ENCODE measurements around the gene CEP104. TPM values are rescaled to one million over a fixed set of nuclear protein-coding genes. Genes with fewer than 3 reads are reported as not detected.

CEP104 gene
- total and polyA plus RNA-seq, 2 experiments from 2014 or later = 20.5 to 32.2 TPM

DNA sequence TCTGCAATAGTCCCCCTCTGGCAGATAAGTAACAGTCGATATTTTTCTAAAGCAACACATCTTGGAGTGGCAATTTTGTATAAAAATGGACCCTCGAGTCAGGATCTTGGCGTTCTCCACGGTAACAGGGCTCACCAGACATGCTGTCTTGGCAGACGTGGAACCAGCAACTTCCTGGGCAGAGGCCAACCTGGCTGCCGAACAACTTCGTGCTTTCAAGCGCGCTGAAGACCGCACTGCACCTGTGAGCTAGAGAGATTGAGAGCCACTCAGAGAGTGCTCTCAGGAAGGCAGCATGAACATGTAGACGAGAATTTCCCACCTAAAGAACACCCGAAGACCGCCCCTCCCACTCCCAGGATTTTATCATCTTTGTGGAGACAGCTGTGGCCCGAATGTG, 35.7 kb upstream of the CEP104 start:
- H3K27ac Mint-ChIP-seq = no peak overlapping the region
- peaks cover 17% of the 10 kb centered on the region; the same call in 1 of the 2 replicates for H4K20me1 ChIP-seq (replicated peaks; ENCODE audit: insufficient read depth)
- no peak overlapping the region for H3K4me3 ChIP-seq
- H3K9me2 ChIP-seq (ENCODE audit: insufficient read depth) = no peaks in the 10 kb centered on the region
- H3K36me3 Mint-ChIP-seq (ENCODE audit: low read depth) = peaks cover 33% of the 10 kb centered on the region
- peaks cover 49% of the 10 kb centered on the region for H3K79me2 ChIP-seq (replicated peaks; ENCODE audit: insufficient read depth)
- H3K27ac ChIP-seq (ENCODE audit: low read depth) = no peak overlapping the region
- H3K36me3 ChIP-seq (ENCODE audit: insufficient read depth) = peaks cover 12% of the 10 kb centered on the region
- ATAC-seq (no peak), DNase-seq (ENCODE audit: low spot score) (no peak)
- H3K4me1 Mint-ChIP-seq = peaks cover 4% of the 10 kb centered on the region; the same call in 1 of the 3 replicates
- no peak overlapping the region for H3K4me2 ChIP-seq
- H3F3A ChIP-seq (replicated peaks; ENCODE audit: low read depth) = no peaks in the 10 kb centered on the region
- peaks cover 4% of the 10 kb centered on the region; the same call in 2 of the 3 replicates for H3K9me3 Mint-ChIP-seq
- no peaks in the 10 kb centered on the region for H3K4me1 ChIP-seq (ENCODE audit: insufficient read depth)
- H3K27me3 ChIP-seq (ENCODE audit: insufficient read depth) = no peaks in the 10 kb centered on the region
- H3K27me3 Mint-ChIP-seq (ENCODE audit: insufficient read depth, low read depth, poor library complexity) = peaks cover 4% of the 10 kb centered on the region
- H2AFZ ChIP-seq = no peak overlapping the region
- no peak for TF ChIP-seq ZNF331 (CRISPR knock-in tag; IDR thresholded peaks at IDR 0.05; ENCODE audit: low read depth)
- no peak overlapping the region for H3K4me3 Mint-ChIP-seq

DNA sequence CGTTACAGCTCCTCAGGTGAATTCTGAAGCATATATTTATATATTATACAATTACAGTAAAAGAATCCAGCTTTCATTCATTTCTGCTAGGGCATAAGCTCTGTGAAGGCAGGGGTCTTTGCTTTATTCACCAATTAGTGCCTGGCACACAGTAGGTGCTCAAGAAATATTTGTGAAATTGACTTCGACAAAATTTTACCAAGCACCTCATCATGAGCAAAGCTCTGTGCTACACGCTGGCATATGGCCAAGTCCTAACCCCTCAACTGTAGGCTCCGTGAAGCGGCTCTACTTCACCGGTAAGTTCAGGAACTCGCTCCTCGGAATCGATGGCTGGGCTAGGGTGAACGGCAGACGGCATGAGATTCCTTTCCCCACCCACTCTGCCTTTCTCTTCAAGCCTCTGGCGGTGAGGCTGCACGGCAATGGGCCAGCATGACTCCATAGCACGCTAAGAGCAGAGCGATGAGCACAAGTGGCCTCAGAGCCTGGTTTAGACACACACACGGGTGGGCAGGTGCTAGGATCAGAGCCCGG, 34.4 kb upstream of the CEP104 start:
- Mint-ChIP-seq H3K4me3 (no peak overlapping the region), H3K27me3 (ENCODE audit: insufficient read depth, low read depth, poor library complexity) (peaks cover 6% of the 10 kb centered on the region), H3K36me3 (ENCODE audit: low read depth) (peaks cover 30% of the 10 kb centered on the region; the same call in 2 of the 3 replicates), H3K9me3 (no peaks in the 10 kb centered on the region; the same call in 2 of the 3 replicates), H3K4me1 (peaks cover 2% of the 10 kb centered on the region; the same call in 1 of the 3 replicates), H3K27ac (no peak overlapping the region)
- H3K27me3 ChIP-seq (ENCODE audit: insufficient read depth) = no peaks in the 10 kb centered on the region
- H4K20me1 ChIP-seq (replicated peaks; ENCODE audit: insufficient read depth) = peaks cover 11% of the 10 kb centered on the region; the same call in 1 of the 2 replicates
- H3K4me3 ChIP-seq = no peak overlapping the region
- no peak overlapping the region for H2AFZ ChIP-seq
- no peaks in the 10 kb centered on the region for H3K4me1 ChIP-seq (ENCODE audit: insufficient read depth)
- peaks cover 36% of the 10 kb centered on the region for H3K79me2 ChIP-seq (replicated peaks; ENCODE audit: insufficient read depth)
- H3K36me3 ChIP-seq (ENCODE audit: insufficient read depth) = peaks cover 12% of the 10 kb centered on the region
- ATAC-seq = no peak
- no peaks in the 10 kb centered on the region for H3K9me2 ChIP-seq (ENCODE audit: insufficient read depth)
- no peak overlapping the region for H3K27ac ChIP-seq (ENCODE audit: low read depth)
- DNase-seq (ENCODE audit: low spot score) = no peak
- H3F3A ChIP-seq (replicated peaks; ENCODE audit: low read depth) = no peaks in the 10 kb centered on the region
- H3K4me2 ChIP-seq = no peak overlapping the region
- TF ChIP-seq POLR2AphosphoS5 (IDR thresholded peaks at IDR 0.05; ENCODE audit: low read depth) (no peak), NANOG (IDR thresholded peaks at IDR 0.05; ENCODE audit: borderline replicate concordance) (no peak), CREB1 (CRISPR knock-in tag; IDR thresholded peaks at IDR 0.05; ENCODE audit: low read depth) (no peak), ZNF331 (CRISPR knock-in tag; IDR thresholded peaks at IDR 0.05; ENCODE audit: low read depth) (no peak), ZNF114 (CRISPR knock-in tag; IDR thresholded peaks at IDR 0.05) (no peak), EZH2 (IDR thresholded peaks at IDR 0.05; ENCODE audit: low read depth, unreplicated experiment) (no peak), JUNB (IDR thresholded peaks at IDR 0.05; ENCODE audit: unreplicated experiment) (no peak), STAT1 (IDR thresholded peaks at IDR 0.05; ENCODE audit: unreplicated experiment) (no peak)
- TF ChIP-seq, protein P1, sequence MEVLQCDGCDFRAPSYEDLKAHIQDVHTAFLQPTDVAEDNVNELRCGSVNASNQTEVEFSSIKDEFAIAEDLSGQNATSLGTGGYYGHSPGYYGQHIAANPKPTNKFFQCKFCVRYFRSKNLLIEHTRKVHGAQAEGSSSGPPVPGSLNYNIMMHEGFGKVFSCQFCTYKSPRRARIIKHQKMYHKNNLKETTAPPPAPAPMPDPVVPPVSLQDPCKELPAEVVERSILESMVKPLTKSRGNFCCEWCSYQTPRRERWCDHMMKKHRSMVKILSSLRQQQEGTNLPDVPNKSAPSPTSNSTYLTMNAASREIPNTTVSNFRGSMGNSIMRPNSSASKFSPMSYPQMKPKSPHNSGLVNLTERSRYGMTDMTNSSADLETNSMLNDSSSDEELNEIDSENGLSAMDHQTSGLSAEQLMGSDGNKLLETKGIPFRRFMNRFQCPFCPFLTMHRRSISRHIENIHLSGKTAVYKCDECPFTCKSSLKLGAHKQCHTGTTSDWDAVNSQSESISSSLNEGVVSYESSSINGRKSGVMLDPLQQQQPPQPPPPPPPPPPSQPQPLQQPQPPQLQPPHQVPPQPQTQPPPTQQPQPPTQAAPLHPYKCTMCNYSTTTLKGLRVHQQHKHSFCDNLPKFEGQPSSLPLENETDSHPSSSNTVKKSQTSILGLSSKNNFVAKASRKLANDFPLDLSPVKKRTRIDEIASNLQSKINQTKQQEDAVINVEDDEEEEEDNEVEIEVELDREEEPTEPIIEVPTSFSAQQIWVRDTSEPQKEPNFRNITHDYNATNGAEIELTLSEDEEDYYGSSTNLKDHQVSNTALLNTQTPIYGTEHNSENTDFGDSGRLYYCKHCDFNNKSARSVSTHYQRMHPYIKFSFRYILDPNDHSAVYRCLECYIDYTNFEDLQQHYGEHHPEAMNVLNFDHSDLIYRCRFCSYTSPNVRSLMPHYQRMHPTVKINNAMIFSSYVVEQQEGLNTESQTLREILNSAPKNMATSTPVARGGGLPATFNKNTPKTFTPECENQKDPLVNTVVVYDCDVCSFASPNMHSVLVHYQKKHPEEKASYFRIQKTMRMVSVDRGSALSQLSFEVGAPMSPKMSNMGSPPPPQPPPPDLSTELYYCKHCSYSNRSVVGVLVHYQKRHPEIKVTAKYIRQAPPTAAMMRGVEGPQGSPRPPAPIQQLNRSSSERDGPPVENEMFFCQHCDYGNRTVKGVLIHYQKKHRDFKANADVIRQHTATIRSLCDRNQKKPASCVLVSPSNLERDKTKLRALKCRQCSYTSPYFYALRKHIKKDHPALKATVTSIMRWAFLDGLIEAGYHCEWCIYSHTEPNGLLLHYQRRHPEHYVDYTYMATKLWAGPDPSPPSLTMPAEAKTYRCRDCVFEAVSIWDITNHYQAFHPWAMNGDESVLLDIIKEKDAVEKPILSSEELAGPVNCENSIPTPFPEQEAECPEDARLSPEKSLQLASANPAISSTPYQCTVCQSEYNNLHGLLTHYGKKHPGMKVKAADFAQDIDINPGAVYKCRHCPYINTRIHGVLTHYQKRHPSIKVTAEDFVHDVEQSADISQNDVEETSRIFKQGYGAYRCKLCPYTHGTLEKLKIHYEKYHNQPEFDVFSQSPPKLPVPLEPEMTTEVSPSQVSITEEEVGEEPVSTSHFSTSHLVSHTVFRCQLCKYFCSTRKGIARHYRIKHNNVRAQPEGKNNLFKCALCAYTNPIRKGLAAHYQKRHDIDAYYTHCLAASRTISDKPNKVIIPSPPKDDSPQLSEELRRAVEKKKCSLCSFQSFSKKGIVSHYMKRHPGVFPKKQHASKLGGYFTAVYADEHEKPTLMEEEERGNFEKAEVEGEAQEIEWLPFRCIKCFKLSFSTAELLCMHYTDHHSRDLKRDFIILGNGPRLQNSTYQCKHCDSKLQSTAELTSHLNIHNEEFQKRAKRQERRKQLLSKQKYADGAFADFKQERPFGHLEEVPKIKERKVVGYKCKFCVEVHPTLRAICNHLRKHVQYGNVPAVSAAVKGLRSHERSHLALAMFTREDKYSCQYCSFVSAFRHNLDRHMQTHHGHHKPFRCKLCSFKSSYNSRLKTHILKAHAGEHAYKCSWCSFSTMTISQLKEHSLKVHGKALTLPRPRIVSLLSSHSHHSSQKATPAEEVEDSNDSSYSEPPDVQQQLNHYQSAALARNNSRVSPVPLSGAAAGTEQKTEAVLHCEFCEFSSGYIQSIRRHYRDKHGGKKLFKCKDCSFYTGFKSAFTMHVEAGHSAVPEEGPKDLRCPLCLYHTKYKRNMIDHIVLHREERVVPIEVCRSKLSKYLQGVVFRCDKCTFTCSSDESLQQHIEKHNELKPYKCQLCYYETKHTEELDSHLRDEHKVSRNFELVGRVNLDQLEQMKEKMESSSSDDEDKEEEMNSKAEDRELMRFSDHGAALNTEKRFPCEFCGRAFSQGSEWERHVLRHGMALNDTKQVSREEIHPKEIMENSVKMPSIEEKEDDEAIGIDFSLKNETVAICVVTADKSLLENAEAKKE (CRISPR knock-in tag; IDR thresholded peaks at IDR 0.05) = no peak
- TF ChIP-seq, protein P2, sequence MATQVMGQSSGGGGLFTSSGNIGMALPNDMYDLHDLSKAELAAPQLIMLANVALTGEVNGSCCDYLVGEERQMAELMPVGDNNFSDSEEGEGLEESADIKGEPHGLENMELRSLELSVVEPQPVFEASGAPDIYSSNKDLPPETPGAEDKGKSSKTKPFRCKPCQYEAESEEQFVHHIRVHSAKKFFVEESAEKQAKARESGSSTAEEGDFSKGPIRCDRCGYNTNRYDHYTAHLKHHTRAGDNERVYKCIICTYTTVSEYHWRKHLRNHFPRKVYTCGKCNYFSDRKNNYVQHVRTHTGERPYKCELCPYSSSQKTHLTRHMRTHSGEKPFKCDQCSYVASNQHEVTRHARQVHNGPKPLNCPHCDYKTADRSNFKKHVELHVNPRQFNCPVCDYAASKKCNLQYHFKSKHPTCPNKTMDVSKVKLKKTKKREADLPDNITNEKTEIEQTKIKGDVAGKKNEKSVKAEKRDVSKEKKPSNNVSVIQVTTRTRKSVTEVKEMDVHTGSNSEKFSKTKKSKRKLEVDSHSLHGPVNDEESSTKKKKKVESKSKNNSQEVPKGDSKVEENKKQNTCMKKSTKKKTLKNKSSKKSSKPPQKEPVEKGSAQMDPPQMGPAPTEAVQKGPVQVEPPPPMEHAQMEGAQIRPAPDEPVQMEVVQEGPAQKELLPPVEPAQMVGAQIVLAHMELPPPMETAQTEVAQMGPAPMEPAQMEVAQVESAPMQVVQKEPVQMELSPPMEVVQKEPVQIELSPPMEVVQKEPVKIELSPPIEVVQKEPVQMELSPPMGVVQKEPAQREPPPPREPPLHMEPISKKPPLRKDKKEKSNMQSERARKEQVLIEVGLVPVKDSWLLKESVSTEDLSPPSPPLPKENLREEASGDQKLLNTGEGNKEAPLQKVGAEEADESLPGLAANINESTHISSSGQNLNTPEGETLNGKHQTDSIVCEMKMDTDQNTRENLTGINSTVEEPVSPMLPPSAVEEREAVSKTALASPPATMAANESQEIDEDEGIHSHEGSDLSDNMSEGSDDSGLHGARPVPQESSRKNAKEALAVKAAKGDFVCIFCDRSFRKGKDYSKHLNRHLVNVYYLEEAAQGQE (IDR thresholded peaks at IDR 0.05; ENCODE audit: unreplicated experiment) = no peak
- TF ChIP-seq, protein P3, sequence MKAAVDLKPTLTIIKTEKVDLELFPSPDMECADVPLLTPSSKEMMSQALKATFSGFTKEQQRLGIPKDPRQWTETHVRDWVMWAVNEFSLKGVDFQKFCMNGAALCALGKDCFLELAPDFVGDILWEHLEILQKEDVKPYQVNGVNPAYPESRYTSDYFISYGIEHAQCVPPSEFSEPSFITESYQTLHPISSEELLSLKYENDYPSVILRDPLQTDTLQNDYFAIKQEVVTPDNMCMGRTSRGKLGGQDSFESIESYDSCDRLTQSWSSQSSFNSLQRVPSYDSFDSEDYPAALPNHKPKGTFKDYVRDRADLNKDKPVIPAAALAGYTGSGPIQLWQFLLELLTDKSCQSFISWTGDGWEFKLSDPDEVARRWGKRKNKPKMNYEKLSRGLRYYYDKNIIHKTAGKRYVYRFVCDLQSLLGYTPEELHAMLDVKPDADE (IDR thresholded peaks at IDR 0.05) = no peak

Measured in GM23338 (cell line).